Forelimb muscle (tissue), 1 donor: Measurements from ENCODE around the gene LOC128125822.

Experiments used
- DNase-seq: peaks from one replicate; pipeline ENCODE4 v3.0.0-alpha.2; 2013; ENCODE audit warnings: low read depth

Gene LOC128125822

DNA sequence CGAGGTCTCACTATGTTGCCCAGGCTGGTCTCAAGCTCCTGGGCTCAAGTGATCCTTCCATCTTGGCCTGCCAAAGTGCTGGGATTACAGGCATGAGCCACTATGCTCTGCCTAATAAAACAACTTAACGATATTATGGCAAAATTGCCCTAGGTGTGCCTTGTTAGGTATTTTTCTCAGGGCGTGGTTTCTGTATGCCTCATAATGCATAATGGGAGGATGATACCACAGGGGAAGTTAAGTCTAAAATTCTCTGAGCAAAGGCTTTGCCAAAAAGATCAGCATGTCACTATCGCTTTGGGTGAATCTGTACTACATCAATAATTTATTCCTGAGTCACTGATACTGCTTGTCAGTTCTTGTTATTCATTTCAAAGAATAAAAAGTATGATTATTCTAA is 15.9 kb upstream of the LOC128125822 start:
- no peak for DNase-seq

DNA sequence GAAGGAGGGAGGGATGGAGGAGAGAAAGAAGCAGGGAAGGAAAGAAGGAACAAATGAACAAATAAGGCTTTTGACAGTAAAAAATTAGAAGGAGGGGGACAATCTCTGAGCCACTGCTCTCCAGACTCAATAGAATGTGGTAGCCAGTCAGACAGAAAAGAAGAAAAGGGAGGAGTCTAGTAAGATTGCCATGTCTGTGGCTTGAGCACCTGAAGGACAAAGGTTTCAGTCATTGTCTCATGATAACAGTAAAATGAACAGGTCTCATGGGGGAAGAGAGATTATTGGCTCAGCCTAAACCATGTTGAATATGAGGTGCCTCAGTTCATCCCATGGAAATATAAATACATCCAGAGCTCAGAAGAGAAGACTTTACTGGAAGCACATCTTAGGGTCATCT is 14.0 kb upstream of the LOC128125822 start:
- no peak for DNase-seq

DNA sequence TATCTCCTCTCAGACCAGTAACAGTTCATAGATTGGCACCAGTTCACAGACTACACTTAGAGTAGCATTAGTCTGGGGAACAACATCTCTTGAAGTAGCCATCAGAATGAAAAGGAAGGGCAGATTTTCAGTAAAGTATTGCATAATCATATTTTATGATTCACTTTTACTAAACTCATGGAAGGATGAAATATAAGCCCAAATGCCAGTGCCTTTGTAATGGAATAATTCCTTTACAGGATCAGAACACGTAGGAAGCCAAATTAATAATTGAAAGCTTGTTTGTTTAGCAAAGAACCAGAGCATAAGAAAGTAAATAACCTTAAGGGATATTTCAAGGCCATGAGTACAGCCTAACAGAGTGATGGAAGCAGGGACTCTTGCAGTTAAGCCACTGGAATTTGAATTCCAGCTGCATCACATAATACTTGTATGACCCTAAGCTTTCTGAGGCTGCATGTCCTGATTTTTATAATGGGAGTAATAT is 11.4 kb upstream of the LOC128125822 start:
- no peak for DNase-seq

- DNase-seq: no peak
Measured at GRCh38 chr6:63561288-63561687, 11.0 kb upstream of the LOC128125822 start.

GRCh38 chr6:63563235-63563634 is 9.0 kb upstream of the LOC128125822 start:
- no peak for DNase-seq

DNA sequence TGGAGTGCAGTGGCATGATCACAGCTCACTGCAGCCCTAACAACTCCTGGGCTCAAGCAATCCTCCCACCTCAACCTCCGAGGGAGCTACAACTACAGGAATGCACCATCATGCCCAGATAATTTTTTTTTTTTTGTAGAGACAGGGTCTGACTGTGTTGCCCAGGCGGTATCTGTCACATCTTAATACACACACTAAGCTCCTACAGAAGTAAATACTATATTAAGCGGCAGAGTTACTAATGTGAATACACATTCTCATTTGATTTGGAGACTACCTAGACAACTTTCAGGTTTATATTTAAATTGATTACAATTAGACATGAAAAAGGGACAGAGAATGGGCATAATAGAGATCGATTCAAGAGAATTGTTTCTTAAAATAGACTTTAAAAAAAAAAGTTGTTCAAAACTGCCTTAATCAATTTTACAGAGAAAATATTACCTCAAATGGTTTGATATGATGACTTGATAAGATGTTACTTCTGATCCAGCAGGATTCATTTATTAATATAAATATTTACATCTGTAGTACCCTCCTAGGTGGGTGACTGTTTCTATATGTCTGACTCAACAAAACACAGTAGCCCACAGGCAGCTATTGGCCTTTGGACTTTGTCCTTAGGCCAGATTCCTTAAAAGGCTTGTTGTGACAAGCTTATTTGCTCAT is 7.1 kb upstream of the LOC128125822 start:
- no peak for DNase-seq

- no peak for DNase-seq
Measured at GRCh38 chr6:63565727-63566596, 6.3 kb upstream of the LOC128125822 start.

GRCh38 chr6:63567966-63568365 is 4.3 kb upstream of the LOC128125822 start:
- DNase-seq: no peak

DNA sequence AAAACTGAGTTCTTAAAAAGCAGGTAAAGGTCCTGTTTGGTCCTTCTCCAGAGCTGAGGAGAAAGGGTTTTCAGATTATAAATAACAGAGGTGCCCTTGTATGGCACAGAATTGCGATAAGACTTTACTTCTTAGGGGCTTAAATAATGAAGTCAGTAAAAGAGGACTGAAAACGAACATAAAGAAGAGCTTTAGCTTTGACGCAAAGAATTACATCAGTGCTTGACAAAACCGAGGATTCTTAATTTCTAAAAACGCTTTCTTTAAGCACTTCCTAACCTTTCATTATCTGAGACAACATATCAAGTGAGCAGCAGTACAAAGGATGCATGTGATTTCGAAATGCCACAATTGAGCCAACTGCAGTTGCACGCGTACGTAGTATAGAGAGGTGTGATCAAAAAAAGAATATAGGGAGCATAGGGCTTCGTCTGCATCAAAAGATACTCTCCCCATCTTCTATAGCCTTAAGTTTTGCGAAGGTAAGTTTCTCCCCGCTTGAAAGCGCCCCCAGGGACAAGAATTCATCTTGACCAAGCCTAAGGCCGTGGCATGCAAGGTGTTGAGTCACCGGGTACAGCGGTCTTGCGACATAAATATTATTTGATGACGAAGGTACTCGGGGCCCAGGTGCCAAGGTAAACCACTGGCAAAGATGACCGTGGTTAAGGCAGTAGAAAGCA is 778 bp upstream of the LOC128125822 start:
- no peak for DNase-seq

DNA sequence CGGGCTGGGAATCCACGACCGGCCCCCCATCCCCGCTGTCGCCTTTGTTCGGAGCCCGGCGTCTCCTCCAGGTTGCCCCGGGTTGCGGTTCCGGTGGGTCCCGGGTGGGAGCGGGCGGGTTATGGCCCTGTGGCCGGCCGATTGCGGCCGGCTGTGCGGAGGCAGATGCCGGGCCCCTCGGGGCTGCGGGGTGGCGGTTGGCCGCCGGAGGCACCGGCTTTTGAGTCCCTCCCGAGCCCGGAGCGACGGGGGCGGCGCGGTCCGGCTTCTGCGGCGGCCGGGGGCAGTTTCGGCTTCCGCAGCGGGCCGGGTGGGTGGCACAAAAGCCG is 431 bp downstream of the LOC128125822 start:
- DNase-seq: no peak

DNA sequence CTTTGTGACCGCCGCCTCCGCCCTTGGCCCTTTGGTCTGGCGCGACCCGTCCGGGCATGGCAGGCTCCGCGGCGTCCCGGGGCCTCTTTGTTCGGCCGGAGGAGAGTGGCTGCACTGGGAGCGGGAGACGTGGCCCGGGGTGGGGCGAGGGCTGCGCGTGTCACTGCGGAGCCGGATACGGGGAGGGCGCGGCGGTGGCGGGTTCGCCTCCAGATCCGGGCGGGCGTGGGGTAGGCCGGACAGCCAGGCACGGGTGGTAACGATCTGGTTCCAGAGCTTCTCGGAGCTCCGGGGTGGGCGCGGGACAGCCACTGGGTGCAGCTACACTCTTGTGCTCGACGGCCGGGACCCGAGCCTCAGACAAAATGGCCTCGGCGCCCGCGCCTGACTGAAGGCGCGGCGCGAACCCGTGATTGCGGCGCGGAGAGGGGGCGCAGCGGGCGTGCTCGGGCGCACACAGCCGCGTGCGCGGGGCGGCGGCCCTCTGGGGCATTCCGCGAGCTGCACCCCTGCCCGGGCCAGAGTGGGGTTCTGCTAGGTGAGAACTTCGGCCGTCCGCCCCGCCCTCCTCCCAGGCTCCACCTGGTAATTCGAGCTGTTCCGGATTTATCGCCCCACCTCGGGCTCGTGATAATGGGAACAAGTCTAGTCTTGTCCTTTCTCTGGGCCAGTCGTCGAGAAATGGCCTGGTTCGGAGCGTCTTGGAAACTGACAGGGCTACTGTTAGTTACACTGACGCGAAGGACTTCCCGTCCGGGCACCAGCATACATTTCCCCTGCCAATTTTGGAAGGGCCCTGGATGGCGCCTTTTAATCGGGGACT is 1.0 kb downstream of the LOC128125822 start:
- no peak for DNase-seq

- DNase-seq: no peak
Measured at GRCh38 chr6:63573899-63574553, 1.7 kb downstream of the LOC128125822 start.

DNA sequence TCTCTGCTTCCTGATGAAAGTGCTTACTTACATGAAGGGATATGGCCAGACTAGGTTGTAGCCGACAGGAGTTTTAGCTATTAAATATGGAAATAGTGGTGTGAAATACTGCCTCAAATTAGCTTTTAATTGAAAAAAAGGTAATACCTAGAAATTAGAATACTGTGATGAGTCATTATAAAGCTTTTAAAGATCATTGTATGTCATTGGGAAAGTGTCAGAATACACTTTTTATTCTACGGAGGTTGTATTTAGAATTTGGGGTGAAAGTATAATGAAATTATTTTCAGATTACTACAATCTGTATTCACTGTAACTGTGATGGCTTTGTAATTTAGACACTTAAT is 2.2 kb downstream of the LOC128125822 start:
- DNase-seq: no peak

DNA sequence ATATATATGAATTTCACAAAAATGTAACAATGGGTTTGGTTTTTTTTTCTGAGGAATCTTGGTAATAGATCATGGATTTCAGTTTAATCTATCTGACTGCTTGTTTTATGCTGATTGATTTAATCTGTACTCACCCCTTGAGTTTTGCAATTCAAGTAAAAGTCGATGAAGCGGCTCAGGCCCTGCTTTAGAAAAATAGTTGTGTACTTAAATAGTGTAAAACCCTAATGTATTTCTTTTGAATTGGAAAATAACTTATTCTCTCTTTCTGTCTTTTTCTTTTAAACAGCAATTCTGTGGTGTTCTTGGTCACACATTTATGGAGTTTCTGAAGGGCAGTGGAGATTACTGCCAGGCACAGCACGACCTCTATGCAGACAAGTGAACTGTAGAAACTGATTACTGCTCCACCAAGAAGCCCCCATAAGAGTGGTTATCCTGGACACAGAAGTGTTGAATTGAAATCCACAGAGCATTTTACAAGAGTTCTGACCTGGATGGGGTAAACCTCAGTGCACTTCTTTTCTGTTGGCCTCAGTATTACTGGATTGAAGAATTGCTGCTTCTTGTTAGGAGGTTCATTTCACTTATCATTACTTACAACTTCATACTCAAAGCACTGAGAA is 4.0 kb downstream of the LOC128125822 start:
- DNase-seq: no peak

GRCh38 chr6:63576985-63577712 is 4.9 kb downstream of the LOC128125822 start:
- no peak for DNase-seq

GRCh38 chr6:63578757-63579156 is 6.5 kb downstream of the LOC128125822 start:
- DNase-seq: no peak

DNA sequence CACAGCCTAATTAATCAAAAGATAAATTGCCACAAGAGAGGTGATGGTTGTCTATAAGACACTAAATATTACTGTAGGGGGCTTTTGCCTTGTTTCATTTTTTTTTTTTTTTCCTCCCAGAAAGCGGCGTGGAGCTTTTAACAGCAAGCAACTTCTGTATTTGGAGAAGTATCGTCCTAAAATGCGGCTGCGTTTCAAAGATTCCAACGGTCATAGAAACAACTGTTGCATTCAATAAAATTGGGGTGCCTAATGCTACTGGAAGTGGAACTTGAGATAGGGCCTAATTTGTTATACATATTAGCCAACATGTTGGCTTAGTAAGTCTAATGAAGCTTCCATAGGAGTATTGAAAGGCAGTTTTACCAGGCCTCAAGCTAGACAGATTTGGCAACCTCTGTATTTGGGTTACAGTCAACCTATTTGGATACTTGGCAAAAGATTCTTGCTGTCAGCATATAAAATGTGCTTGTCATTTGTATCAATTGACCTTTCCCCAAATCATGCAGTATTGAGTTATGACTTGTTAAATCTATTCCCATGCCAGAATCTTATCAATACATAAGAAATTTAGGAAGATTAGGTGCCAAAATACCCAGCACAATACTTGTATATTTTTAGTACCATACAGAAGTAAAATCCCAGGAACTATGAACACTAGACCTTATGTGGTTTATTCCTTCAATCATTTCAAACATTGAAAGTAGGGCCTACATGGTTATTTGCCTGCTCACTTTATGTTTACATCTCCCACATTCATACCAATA is 7.8 kb downstream of the LOC128125822 start:
- no peak for DNase-seq

- no peak for DNase-seq
Measured at GRCh38 chr6:63580704-63580961, 8.4 kb downstream of the LOC128125822 start.

DNA sequence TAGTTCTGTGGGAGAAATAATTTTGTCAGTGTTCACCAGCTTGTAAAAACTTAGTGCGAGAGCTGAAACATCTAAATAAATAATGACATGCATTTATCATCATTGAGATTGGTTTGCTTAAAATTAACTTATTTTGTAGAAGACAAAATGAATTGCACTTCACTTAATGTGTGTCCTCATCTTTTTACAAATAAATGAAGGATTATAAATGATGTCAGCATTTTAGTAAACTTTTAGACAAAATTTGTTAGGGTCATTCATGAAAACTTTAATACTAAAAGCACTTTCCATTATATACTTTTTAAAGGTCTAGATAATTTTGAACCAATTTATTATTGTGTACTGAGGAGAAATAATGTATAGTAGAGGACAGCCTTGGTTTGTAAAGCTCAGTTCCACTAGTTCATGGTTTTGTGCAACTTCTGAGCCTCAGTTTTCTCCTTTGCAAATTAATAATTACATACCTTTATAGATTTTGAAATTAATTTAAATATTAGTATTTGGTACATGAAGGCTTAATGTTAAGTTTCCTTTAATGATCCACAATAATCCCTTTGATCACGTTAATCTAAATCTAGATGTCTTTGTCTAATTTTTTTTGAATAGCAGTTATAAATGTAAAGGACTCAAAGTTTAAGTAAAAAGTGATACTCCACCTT is 9.2 kb downstream of the LOC128125822 start:
- no peak for DNase-seq
